ENCODE measurements around the gene CDH23.
A peak's percentile ranks its signal among the peaks of the same experiment; 100 is the strongest.
"Not testable (repeated sequence)": the region's sequence is repeated elsewhere in the genome, so short reads cannot be mapped to it uniquely, and the experiment has no call there.

Gene CDH23

DNA sequence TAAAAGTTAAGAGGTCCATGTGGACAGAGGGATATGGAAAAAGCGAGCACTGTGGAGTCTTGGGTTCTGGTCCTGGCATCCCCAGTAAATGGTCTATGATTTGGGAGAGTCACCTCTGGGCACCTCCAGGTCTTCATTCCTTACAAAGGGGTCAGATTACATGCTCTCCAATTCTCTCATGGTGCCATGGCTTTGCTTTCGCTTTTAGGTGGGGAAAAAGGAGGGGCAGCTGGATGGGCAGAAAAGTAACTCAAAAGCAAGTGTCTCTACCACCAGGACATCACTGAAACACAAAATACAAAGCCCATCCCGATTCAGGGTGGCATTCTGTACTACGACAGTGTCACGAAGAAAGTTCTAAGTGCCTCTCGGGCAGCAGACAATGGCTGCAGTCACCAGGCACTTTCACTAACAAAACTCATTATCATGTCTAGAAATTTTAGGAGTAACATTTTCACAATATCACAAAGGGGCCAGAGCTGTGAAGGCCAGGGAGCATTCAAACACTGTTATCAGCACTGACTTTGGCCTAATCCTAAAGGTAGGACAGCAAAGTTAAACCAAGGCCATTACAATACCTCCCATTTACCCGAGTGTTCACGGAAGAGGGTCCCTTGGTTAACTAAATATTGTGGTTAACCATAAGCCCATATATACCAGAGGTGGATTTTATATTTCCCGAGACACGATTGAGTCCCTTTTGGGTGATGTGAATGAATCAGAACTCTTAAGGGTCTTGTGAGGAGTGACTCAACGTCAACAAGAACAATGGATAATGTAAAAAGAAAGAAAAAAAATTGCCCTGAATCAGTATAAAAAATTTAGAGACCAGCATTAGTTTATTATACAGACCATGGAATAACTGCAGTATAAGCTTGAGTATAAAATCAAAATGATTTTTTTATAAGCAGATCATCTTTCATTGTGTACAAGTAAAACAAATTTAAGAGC, 451.9 kb downstream of the CDH23 start:
- DNase-seq = no peak

DNA sequence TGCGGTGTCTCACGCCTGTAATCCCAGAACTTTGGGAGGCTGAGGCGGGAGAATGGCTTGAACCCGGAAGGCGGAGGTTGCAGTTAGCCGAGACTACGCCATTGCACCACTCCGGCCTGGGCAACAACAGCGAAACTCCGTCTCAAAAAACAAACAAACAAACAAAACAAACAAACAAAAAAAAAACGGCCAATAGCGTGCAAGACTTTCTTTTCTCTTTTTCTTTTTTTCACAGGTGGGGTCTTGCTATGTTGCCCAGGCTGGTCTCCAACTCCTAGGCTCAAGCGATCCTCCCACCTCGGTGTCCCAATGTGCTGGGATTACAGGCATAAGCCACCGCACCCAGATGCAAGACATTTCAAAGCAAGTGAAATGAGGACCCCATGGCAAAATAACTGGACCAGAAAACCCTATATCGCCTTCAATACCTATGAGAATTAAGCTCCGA, 452.8 kb downstream of the CDH23 start:
- no peak for DNase-seq

DNA sequence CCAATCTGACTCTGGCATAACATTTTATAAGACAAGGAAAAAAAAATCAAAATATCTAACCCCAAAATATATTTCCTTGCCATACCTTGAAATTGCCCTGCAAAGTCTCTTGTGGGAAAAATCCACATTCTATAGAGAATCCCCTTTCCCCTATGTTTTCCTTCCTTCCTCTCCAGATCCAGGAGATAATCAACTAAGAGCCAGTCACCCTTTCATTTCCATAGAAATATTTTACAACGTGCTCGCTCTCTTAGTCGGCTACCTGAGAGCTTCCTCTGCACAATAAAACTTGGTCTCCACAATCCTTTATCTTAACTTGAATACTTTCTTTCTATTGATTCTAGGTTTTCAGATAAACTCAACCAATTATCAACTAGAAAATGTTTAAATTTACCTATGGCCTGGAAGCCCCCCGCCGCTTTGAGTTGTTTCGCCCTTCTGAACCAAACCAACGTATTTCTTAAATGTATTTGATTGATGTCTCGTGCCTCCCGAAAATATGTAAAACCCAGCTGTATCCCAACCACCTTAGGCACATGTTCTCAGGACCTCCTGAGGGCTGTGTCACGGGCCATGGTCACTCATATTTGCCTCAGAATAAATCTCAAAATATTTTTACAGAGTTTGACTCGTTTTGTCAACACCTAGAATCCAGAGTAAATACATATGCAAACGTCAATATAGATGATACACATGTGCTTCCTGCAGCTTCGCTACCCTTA, 453.5 kb downstream of the CDH23 start:
- no peak for DNase-seq

DNA sequence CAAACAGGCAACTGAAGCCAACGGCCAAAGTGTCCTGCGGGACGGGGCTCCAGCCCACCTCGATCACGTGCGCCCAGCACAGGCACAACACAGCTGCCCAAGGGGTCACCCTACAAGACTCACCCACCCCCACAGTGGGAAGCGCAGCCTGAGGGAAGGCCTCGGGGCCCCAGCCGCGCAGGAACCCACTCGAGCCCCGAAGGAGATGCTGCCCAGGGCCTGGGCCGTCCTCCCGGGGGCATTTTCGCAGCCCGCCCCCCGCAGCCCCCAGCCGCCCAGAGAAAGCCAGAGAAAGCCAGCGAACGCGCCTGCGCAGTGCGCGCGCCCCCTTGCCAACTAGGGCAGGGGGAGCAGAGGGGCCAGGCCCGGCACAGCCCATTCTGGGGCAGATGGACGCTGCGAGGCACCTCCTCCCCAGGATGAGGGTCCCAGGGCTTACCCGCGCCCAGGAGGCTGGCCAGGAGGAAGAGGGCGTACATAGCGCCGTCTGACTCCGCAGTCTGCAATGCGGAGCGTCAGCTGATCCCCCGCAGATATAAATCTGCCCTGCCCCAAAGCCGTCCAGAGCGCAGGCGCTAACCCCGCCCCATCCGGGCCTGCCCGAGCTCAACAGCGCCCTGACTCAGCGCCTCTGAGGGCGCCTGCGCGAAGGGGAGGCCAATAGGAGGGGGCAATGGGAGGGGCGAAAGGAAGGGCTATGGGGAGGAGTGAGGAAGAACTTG, 454.2 kb downstream of the CDH23 start, which contains the start of gene PSAP:
Gene PSAP (minus strand): TSS at position 509 of the 722 bp plus-strand sequence. CDS start 30 bp downstream, at position 479.
- peak; percentile 98 for DNase-seq

DNA sequence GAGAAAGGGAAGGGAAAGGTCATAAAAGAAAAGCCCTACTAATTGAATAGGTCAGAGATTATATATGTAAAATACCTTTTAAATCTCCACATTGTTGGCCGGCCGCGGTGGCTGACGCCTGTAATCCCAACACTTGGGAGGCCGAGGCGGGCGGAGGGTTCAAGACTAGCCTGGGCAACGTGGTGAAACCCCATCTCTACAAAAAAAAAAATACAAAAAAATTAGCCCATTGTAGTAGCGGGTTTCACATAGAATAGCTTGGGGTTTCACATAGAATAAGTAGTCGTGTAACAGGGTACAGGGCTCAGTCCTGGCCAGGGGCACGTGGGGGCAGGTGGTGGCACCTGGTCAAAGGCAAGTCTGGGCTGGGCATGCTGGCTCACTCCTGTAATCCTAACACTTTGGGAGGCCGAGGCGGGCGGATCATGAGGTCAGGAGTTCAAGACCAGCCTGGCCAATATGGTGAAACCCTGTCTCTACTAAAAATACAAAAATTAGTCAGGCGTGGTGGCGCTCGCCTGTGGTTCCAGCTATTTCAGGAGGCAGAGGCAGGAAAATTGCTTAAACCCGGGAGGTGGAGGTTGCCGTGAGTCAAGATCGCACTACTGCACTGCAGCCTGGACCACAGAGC, 454.9 kb downstream of the CDH23 start:
- DNase-seq = not testable (repeated sequence)

DNA sequence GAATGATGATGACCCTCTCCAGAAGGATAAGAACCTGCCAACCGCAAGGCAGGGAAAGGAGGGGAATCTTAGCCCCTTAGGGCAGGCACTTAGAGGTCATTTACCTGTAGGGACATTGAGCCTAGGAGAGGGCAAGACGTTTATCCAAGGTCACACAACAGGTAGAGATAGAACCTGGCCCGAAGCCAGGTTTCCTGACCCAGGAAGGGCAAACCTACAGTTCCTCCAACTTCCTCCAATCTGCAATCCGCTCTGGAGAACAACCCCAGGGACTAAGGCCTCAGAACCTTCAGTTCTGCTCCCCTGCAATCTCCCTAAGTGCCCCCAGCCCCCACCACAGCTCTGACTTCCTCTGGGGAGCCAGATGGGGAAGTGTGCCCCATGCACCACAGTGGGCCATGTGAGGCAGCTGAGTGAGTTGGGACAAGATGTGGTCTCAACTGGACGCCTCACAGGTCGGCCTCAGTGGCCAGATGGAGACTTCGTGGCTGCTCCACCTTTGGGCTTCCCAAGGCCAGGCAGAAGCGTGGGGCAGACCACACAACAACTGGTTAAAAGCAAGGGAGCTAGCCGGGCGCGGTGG, 455.7 kb downstream of the CDH23 start:
- no peak for DNase-seq

DNA sequence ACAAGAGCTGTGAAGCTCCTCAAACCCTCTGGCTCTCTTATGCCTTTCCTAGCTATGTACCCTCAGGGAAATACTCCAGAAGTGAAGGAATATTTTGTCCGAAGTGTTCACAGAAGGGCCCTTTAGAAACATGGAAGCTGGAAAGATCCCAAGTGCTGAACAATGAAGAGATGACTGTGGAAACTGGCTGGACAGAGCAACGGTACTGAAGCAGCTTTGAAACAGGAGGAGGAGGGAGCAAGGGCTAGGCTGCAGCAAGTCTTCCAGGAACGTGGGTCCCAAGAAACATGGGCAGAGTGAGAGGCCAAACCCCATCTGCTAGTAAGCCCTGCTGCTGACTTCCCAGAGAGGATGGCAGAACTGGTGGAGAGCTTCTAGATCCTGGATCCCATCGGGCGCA, 457.3 kb downstream of the CDH23 start:
- DNase-seq = peak; percentile 46

DNA sequence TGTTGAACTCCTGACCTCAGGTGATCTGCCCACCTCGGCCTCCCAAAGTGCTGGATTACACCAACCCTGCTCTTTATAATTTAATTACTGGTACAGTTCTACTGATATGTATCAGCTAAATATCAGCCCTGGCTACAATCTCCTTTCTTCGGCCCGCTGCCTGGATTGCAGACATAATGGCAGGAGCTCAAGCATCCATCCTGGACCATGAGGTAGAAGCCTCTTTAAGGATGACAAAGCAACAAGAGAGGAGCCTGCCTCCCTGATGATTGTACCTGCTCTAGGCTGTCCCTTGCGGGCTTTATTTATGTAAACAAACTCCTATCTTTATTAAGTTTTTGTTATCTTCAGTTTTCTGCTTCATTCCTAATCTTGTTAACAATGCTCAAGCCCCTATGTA, 459.9 kb downstream of the CDH23 start:
- DNase-seq = no peak

DNA sequence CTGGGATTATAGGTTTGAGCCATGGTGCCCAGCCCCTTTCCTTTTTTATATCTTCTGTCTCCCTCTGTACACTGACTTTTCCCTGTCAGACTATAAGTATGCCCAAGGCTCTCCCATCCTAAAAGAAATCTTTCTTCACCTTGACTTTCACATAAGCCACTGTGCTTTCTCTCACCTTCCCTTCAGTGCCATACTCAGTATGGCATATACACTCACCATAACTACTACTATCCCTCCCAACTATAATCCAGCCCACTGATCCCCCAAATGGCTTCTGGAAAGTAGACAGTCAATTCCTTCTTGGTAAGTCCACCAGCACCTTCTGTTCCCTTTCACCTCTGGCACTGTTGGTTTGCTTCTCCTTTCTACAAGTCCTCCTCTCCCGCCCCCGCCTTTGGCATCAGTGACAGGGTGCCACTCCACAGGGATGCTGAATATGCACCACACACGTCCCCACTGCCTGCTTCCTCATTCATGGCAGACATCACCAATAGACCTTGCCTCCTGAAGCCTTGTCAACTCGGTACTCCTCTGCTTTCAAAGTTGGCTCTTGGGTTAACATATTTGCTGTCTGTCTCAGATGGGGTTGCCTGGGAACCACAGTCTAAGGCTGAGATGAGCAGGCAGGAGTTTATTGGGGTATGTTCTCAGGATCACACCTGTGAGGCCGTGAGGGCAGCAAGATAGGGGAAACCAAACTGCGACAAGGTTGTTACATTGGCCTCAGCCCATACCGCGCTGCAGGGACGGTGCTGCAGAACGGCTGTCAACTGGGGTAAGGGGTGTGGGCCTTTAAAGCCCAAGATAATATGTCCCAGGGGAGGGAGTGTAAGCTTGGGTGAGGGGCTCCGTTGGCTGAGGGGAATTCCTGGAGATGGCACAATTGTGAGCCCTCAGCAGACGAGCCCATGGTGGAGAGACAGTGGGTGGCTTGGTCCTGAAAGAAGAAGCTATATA, 461.5 kb downstream of the CDH23 start:
- DNase-seq = no peak

DNA sequence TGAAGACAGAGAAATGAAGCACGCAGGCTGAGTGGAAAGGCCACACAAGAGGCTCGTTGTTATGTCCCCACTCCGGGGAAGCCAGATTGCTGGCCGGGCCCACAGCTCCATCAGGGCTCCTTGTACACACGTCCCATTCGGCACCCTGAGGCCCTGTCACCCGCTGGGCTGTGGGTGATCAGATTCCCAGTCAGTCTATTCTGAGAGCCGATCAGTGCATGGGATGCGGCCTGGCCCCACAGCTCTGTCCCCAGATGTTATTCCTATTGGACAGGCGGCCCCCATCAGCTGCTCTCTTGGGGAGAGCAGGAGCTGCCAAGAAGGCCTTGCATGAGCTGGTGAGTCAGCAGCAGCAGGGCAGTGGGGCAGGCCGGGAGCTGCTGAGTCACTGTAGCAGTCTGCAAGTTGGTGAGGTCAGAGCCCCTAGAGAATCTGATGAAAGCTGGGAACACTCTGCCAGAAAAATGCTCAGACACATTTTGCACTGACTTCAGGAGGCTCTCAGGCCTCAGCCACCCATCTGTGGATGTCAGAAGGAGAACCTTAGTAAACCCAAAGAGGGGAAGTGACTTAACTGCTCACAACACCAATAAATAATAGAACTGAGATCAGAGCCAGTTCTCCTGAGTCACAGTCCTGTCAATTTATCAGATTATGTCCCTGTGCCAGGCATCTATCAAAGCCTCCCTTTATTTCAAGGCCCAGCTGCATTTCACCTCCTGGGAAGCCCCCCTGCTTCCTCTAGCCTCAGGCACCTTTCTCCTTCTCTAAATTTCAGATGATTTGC, 463.7 kb downstream of the CDH23 start:
- peak; percentile 100 for DNase-seq

DNA sequence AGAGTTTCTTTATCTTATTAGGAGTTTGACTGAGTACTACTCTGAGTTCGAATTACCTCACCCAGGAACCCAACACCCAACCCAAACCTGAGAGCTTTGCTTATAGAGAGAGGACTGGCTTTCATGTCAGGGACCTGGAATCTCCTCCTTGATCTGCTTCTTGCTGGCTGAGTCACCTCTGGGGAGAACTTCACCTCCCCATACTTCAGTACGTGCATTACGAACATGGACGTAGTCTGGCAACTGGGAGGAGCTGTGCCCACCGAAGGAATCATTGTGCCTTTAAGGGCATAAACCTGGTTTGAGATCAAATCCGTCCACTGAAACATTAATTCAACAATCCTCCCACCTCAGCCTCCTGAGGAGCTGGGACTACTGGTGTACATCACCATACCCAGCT, 466.5 kb downstream of the CDH23 start:
- no peak for DNase-seq

DNA sequence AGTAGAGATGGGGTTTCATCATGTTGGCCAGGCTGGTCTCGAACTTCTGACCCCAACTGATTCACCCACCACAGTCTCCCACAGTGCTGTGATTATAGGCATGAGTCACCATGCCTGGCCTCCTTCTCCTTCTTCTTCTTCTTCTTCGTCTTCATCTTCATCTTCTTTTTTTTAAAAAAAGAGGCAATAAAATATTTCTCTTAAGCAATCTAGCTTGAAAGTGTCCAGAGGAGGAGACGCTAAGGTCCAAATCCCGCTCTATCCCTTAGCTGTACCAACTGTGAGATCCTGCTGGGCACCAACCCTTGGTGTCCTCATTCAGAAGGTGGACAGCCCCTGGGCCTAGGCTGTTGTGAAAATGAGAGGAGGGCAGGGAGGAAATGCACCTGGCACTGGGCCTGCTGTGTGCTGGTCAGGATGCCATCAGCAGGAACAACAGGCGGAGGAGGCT, 468.2 kb downstream of the CDH23 start:
- peak; percentile 82 for DNase-seq
